MCF 10A (cell line): Measurements from ENCODE around the gene CDH24. TPM values are rescaled to one million over a fixed set of nuclear protein-coding genes. Genes with fewer than 3 reads are reported as not detected.

ENCODE experiments used
- BruUV-seq: library from RNA; stranded (reverse); fragments of 400-500 nt; replicated peaks from 2 replicates; lab custom pipeline; 2021; lab: Mats Ljungman, UMichigan
- CTCF ChIA-PET: fragments of 300-600 bp; sonication (Branson Sonifier 250); formaldehyde crosslinking; extraction: SDS; loops from one replicate; lab custom pipeline; 2021; ENCODE audit warnings: antibody characterized with exemption, inconsistent platforms; lab: Yijun Ruan, JAX
- POLR2A ChIA-PET: fragments of 300-600, 350-650 bp; sonication (Branson Sonifier 250); formaldehyde crosslinking; extraction: SDS; loops from one replicate; lab custom pipeline; 2020; ENCODE audit warnings: antibody characterized with exemption, inconsistent platforms; lab: Yijun Ruan, JAX
- DNase-seq: peaks from one replicate; pipeline ENCODE4 v3.0.0-alpha.2; 2018; ENCODE audit not compliant: unreplicated experiment
- H3K27ac Mint-ChIP-seq: one replicate; pipeline ENCODE4 v1.8.0; 2022; ENCODE audit warnings: mild to moderate bottlenecking, low read depth, mixed read lengths; ENCODE audit not compliant: unreplicated experiment
- H3K27me3 Mint-ChIP-seq: one replicate; pipeline ENCODE4 v1.8.0; 2022; ENCODE audit warnings: mixed read lengths; ENCODE audit not compliant: insufficient read depth, unreplicated experiment
- H3K36me3 Mint-ChIP-seq: one replicate; pipeline ENCODE4 v1.8.0; 2022; ENCODE audit warnings: mild to moderate bottlenecking, moderate library complexity, mixed read lengths; ENCODE audit not compliant: insufficient read depth, unreplicated experiment
- H3K4me1 Mint-ChIP-seq: one replicate; pipeline ENCODE4 v1.8.0; 2022; ENCODE audit warnings: mixed read lengths; ENCODE audit not compliant: insufficient read depth, unreplicated experiment
- H3K4me3 Mint-ChIP-seq: one replicate; pipeline ENCODE4 v1.8.0; 2022; ENCODE audit warnings: mild to moderate bottlenecking, moderate library complexity, mixed read lengths; ENCODE audit not compliant: unreplicated experiment
- H3K9me3 Mint-ChIP-seq: one replicate; pipeline ENCODE4 v1.8.0; 2022; ENCODE audit warnings: mixed read lengths; ENCODE audit not compliant: unreplicated experiment
- CTCF ChIP-seq: fragments of 200-600 bp; IDR thresholded peaks from one replicate; pipeline ENCODE4 v1.8.0; 2022; ENCODE audit warnings: antibody characterized with exemption, mild to moderate bottlenecking; ENCODE audit not compliant: unreplicated experiment
- intact Hi-C: fragments of 100-400 bp; cut with micrococcal nuclease; formaldehyde crosslinking; loops from 2 replicates; pipeline ENCODE4 v1.14.1; 2022
- total RNA-seq: library from RNA; stranded (reverse); gene quantifications from 2 replicates; pipeline ENCODE4 v1.2.3, GENCODE V29; 2022

Gene CDH24
- total RNA-seq, 1 experiment from 2014 or later = 4.9 TPM

GRCh38 chr14:23093991-23094665, 36.8 kb upstream of the CDH24 start:
- no peak for DNase-seq
- CTCF ChIA-PET = interaction anchor here (0.6 to 3.7 kb wide), 17 partner anchors 11 to 939 kb away, joined by 3 to 54 read pairs (median 5); partner anchors contain the start of gene CDH24
- intact Hi-C loops = loop anchor here (2.0 kb wide), 2 partner anchors 15 to 61 kb away; no protein-coding TSS in a partner anchor

GRCh38 chr14:23093526-23093925, 36.2 kb upstream of the CDH24 start:
- no peak for TF ChIP-seq CTCF
- H3K9me3 Mint-ChIP-seq = no peaks in the 10 kb centered on the region
- H3K27ac Mint-ChIP-seq = no peak overlapping the region
- intact Hi-C loops = no loop called here
- H3K4me1 Mint-ChIP-seq = peaks cover 21% of the 10 kb centered on the region
- no peaks in the 10 kb centered on the region for H3K27me3 Mint-ChIP-seq
- BruUV-seq = no TSS peak
- ChIA-PET CTCF (interaction anchor here (0.6 to 3.7 kb wide), 12 partner anchors 10 to 469 kb away, joined by 3 to 54 read pairs (median 6); partner anchors contain the start of gene CDH24), POLR2A (interaction anchor here (0.6 to 3.8 kb wide), 9 partner anchors 10 to 449 kb away, joined by 3 to 74 read pairs (median 27); partner anchors contain the start of genes AJUBA and PPP1R3E)
- no peak for DNase-seq
- peaks cover 60% of the 10 kb centered on the region for H3K36me3 Mint-ChIP-seq
- no peak overlapping the region for H3K4me3 Mint-ChIP-seq

More at GRCh38 chr14:23093991-23094665, 36.8 kb upstream of the CDH24 start:
- Mint-ChIP-seq H3K4me3 (no peak overlapping the region), H3K27ac (no peak overlapping the region), H3K9me3 (no peaks in the 10 kb centered on the region), H3K4me1 (peaks cover 21% of the 10 kb centered on the region), H3K27me3 (no peaks in the 10 kb centered on the region), H3K36me3 (peaks cover 60% of the 10 kb centered on the region)
- BruUV-seq = no TSS peak
- POLR2A ChIA-PET = interaction anchor here (0.5 to 3.8 kb wide), 46 partner anchors 9 to 1053 kb away, joined by 3 to 74 read pairs (median 5); partner anchors contain the start of genes AJUBA, DAD1, DCAF11 and EMC9
- no peak for TF ChIP-seq CTCF

- H3K27ac Mint-ChIP-seq = no peak overlapping the region
- intact Hi-C loops = no loop called here
- no peaks in the 10 kb centered on the region for H3K9me3 Mint-ChIP-seq
- no peak for DNase-seq
- H3K4me3 Mint-ChIP-seq = no peak overlapping the region
- ChIA-PET CTCF (interaction anchor here (0.5 to 8.9 kb wide), 3 partner anchors 15 to 109 kb away, joined by 4 to 105 read pairs (median 22); no protein-coding TSS in a partner anchor), POLR2A (no interaction called here)
- no peaks in the 10 kb centered on the region for H3K27me3 Mint-ChIP-seq
- H3K4me1 Mint-ChIP-seq = peaks cover 21% of the 10 kb centered on the region
- H3K36me3 Mint-ChIP-seq = peaks cover 60% of the 10 kb centered on the region
- BruUV-seq = no TSS peak
- TF ChIP-seq CTCF = no peak
Measured at GRCh38 chr14:23093104-23093503, 35.8 kb upstream of the CDH24 start.
